Keratinocyte (primary cell): ENCODE results near the gene C10orf95. TPM values are rescaled to one million over a fixed set of nuclear protein-coding genes. Genes with fewer than 3 reads are reported as not detected.

Experiments used
- DNase-seq: peaks from one replicate; pipeline ENCODE4 v3.0.0-alpha.2; 2011; ENCODE audit warnings: low read depth, missing footprints, low spot score
- FAIRE-seq: peaks from 2 replicates; lab custom pipeline; 2011; peaks lifted over from hg19 to GRCh38; lab: Jason Lieb, UNC
- H2AFZ ChIP-seq: 2 replicates; pipeline ENCODE4 v1.6.0; 2012; ENCODE audit warnings: low read length, control low read depth, inconsistent platforms; ENCODE audit not compliant: control insufficient read depth
- H3K27ac ChIP-seq: 2 replicates; pipeline ENCODE4 v1.5.1; 2011; ENCODE audit warnings: low read length; ENCODE audit not compliant: control insufficient read depth, insufficient read depth
- H3K27me3 ChIP-seq: 3 replicates; pipeline ENCODE4 v1.6.0; 2011; ENCODE audit warnings: low read length; ENCODE audit not compliant: control insufficient read depth, insufficient read depth; ENCODE audit errors: extremely low read depth
- H3K36me3 ChIP-seq, 2 experiments: 2 replicates in 1 of 2; 3 replicates in 1 of 2; pipeline ENCODE4 v1.5.1; 2011; ENCODE audit warnings: low read length in 2 of 2, mild to moderate bottlenecking in 1 of 2; ENCODE audit not compliant: control insufficient read depth in 2 of 2, insufficient read depth in 2 of 2; ENCODE audit errors: extremely low read depth in 1 of 2
- H3K4me1 ChIP-seq: 3 replicates; pipeline ENCODE4 v1.5.1; 2011; ENCODE audit warnings: low read length; ENCODE audit not compliant: control insufficient read depth, insufficient read depth; ENCODE audit errors: extremely low read depth
- H3K4me2 ChIP-seq: 3 replicates; pipeline ENCODE4 v1.6.0; 2011; ENCODE audit warnings: low read depth, low read length; ENCODE audit not compliant: control insufficient read depth, insufficient read depth; ENCODE audit errors: extremely low read depth
- H3K4me3 ChIP-seq, 3 experiments: fragments of 200-600 bp in 1 of 3; sonication (generic) in 1 of 3; 2 replicates in 2 of 3; 3 replicates in 1 of 3; pipeline ENCODE4 v1.5.1; 2011 to 2016; ENCODE audit warnings: low read length in 3 of 3, mild to moderate bottlenecking in 3 of 3, control low read depth in 2 of 3, inconsistent platforms in 1 of 3, low read depth in 1 of 3, mixed read lengths in 1 of 3, mixed run types in 1 of 3, moderate library complexity in 1 of 3; ENCODE audit not compliant: control insufficient read depth in 2 of 3, insufficient read depth in 2 of 3; ENCODE audit errors: extremely low read depth in 1 of 3
- H3K79me2 ChIP-seq: 2 replicates; pipeline ENCODE4 v1.6.0; 2012; ENCODE audit warnings: low read length; ENCODE audit not compliant: control insufficient read depth, insufficient read depth
- H3K9ac ChIP-seq: 3 replicates; pipeline ENCODE4 v1.6.0; 2011; ENCODE audit warnings: low read length; ENCODE audit not compliant: control insufficient read depth, insufficient read depth; ENCODE audit errors: extremely low read depth
- H3K9me1 ChIP-seq: 3 replicates; pipeline ENCODE4 v1.6.0; 2011; ENCODE audit warnings: low read length; ENCODE audit not compliant: control insufficient read depth, insufficient read depth; ENCODE audit errors: extremely low read depth
- H3K9me3 ChIP-seq: 2 replicates; pipeline ENCODE4 v1.5.1; 2012; ENCODE audit warnings: low read depth, low read length; ENCODE audit not compliant: control insufficient read depth
- H4K20me1 ChIP-seq: 3 replicates; pipeline ENCODE4 v1.6.0; 2011; ENCODE audit warnings: low read length; ENCODE audit not compliant: control insufficient read depth, insufficient read depth; ENCODE audit errors: extremely low read depth
- CTCF ChIP-seq, 3 experiments: IDR thresholded peaks in 1 of 3; conservative IDR thresholded peaks in 1 of 3; optimal IDR thresholded peaks in 1 of 3; 2 replicates in 2 of 3; 3 replicates in 1 of 3; pipeline versions ENCODE3 to v1.5.1; 2011; ENCODE audit warnings: low read length in 3 of 3, mild to moderate bottlenecking in 3 of 3, moderate library complexity in 2 of 3, control low read depth in 1 of 3, inconsistent platforms in 1 of 3; ENCODE audit not compliant: insufficient read depth in 2 of 3; ENCODE audit errors: extremely low read depth in 1 of 3
- EZH2 ChIP-seq: IDR thresholded peaks from one replicate; pipeline ENCODE4 v1.6.1; 2012; ENCODE audit warnings: inconsistent platforms, mild to moderate bottlenecking, low read length, moderate library complexity
- dilution Hi-C: fragments of 300-500 bp; cut with MboI; formaldehyde crosslinking; loops from one replicate; pipeline ENCODE4 v1.7.0; 2020; ENCODE audit warnings: low sequenced_read_pairs; ENCODE audit not compliant: extremely low pct_ligation_motif_present
- polyA plus RNA-seq, 5 experiments: library from polyadenylated mRNA; depleted of rRNA in 3 of 5; stranded (reverse) in 3 of 5; stranded (forward) in 1 of 5; unstranded in 1 of 5; fragments of >200 nt; gene quantifications; 1 replicate in 1 of 5; 2 replicates in 3 of 5; 3 replicates in 1 of 5; pipeline versions ENCODE4 v1.2.1 to v1.2.3, GENCODE V29; 2011 to 2012; ENCODE audit warnings: missing spikeins in 2 of 5, low read depth in 1 of 5, low replicate concordance in 1 of 5

The C10orf95 gene
- polyA plus RNA-seq, 1 donor (not counting 4 experiments of a cell fraction or from before 2014, with no cell fraction given): 0.63 TPM

- no peak for DNase-seq
- no peak overlapping the region for H3K4me3 ChIP-seq
- dilution Hi-C loops: no loop called here
- peaks cover 29% of the 10 kb centered on the region for H3K4me1 ChIP-seq
- no peak overlapping the region for H2AFZ ChIP-seq
- FAIRE-seq: no peak
- H3K9ac ChIP-seq: no peak overlapping the region
- H3K79me2 ChIP-seq: peaks cover 3% of the 10 kb centered on the region
- H3K36me3 ChIP-seq: peaks cover 8 to 17% of the 10 kb centered on the region in 2 experiments
- H4K20me1 ChIP-seq: no peaks in the 10 kb centered on the region
- H3K9me1 ChIP-seq: no peaks in the 10 kb centered on the region
- no peak overlapping the region for H3K4me2 ChIP-seq
- no peak overlapping the region for H3K27ac ChIP-seq
- H3K9me3 ChIP-seq: no peaks in the 10 kb centered on the region
- H3K27me3 ChIP-seq: peaks cover 8% of the 10 kb centered on the region
- TF ChIP-seq CTCF (optimal IDR thresholded peaks at IDR 0.05 in 1 of 3, IDR thresholded peaks at IDR 0.05 in 1 of 3, conservative IDR thresholded peaks at IDR 0.05 in 1 of 3; ENCODE audit: extremely low read depth in 1 of 3, insufficient read depth in 2 of 3, low read length in 3 of 3): no peak
- no peak for TF ChIP-seq EZH2
Observed at GRCh38 chr10:102423372-102423968, 27.9 kb downstream of the C10orf95 start.

GRCh38 chr10:102422545-102423129, 28.7 kb downstream of the C10orf95 start:
- peaks cover 29% of the 10 kb centered on the region for H3K4me1 ChIP-seq
- peaks cover 3% of the 10 kb centered on the region for H3K79me2 ChIP-seq
- FAIRE-seq: peak; percentile 41
- peak overlapping the region; percentile 72 for H3K27ac ChIP-seq
- peaks cover 16% of the 10 kb centered on the region for H3K27me3 ChIP-seq
- H2AFZ ChIP-seq: peak overlapping the region; percentile 4
- H3K4me2 ChIP-seq: peak overlapping the region; percentile 91
- H3K4me3 ChIP-seq: peak overlapping the region; percentile 65 to 83 (median 71)
- H3K36me3 ChIP-seq: peaks cover 8 to 17% of the 10 kb centered on the region in 2 experiments
- no peaks in the 10 kb centered on the region for H3K9me3 ChIP-seq
- no peak for DNase-seq
- TF ChIP-seq CTCF (optimal IDR thresholded peaks at IDR 0.05 in 1 of 3, IDR thresholded peaks at IDR 0.05 in 1 of 3, conservative IDR thresholded peaks at IDR 0.05 in 1 of 3; ENCODE audit: extremely low read depth in 1 of 3, insufficient read depth in 2 of 3, low read length in 3 of 3) (peak; percentile 80 to 97 (median 92)), EZH2 (no peak)
- peak overlapping the region; percentile 82 for H3K9ac ChIP-seq
- no peaks in the 10 kb centered on the region for H4K20me1 ChIP-seq
- H3K9me1 ChIP-seq: no peaks in the 10 kb centered on the region
- dilution Hi-C loops: no loop called here
